ENCODE data around the gene RAB4A. TPM values are rescaled to one million over a fixed set of nuclear protein-coding genes. Genes with fewer than 3 reads are reported as not detected.

The RAB4A gene
- total and polyA plus RNA-seq, 2 of the 13 experiments (the other 11 are each of a cell fraction or from before 2014, with no cell fraction given) = 56.0 to 80.1 TPM

DNA sequence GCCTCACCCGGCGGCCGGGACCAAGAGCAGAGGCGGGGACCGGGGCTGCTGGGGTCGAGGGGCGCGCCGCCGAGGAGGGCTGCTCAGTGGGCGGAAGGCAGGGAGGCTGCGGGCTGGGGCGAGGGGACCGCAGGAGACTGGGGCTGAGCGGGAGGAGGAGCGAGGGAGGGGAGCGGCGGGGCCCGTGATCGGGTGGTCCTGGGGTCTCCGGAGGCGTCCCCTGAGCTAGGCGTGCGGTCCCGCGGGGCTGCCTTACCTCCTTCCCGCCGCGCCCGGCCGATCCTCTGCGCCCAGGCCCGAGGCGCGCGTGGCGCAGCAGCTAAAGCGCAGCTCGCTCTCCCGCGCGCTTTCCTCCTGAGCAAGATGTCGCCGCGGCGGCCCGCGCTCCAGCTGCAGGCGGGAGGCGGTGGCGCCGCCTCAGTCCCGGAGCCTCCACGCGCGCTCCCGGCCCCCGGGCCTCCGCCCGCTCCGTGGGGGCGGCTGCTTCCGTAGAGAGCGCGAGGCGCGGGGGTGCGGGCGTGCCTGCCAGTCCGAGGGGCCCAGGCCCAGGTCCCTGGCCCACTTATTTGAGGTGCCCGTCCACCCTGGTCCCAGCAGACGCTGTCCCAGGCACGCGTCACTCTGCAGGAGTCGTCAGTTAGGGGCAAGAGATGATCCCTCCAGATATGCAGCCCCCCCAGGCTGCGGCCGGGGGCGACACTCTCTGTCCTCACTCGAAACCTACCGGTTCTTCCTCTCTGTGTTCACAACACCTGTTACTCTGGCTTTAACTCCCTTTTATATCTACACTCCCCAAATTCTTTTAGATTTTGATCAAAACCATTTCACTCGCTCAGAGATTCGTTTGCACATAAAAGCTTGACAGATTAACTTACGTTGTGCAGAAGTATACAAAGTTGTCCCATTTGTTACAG is 72.0 kb downstream of the RAB4A start, which contains the start of gene CCSAP (continued):
- TF ChIP-seq ZBTB39 (CRISPR knock-in tag; IDR thresholded peaks at IDR 0.05) = no peak
- TF ChIP-seq ZNF629 (CRISPR knock-in tag; conservative IDR thresholded peaks at IDR 0.05) = no peak
- TF ChIP-seq, protein P1, sequence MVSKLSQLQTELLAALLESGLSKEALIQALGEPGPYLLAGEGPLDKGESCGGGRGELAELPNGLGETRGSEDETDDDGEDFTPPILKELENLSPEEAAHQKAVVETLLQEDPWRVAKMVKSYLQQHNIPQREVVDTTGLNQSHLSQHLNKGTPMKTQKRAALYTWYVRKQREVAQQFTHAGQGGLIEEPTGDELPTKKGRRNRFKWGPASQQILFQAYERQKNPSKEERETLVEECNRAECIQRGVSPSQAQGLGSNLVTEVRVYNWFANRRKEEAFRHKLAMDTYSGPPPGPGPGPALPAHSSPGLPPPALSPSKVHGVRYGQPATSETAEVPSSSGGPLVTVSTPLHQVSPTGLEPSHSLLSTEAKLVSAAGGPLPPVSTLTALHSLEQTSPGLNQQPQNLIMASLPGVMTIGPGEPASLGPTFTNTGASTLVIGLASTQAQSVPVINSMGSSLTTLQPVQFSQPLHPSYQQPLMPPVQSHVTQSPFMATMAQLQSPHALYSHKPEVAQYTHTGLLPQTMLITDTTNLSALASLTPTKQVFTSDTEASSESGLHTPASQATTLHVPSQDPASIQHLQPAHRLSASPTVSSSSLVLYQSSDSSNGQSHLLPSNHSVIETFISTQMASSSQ (IDR thresholded peaks at IDR 0.05; ENCODE audit: low read depth) = no peak
- TF ChIP-seq, protein P1 (CRISPR knock-in tag; IDR thresholded peaks at IDR 0.05; ENCODE audit: borderline replicate concordance) = no peak
- peak; percentile 16; the same call in 1 of the 2 replicates for TF ChIP-seq ZFP41 (CRISPR knock-in tag; IDR thresholded peaks at IDR 0.05; ENCODE audit: borderline replicate concordance)
- no peak for TF ChIP-seq KLF9 (CRISPR knock-in tag; IDR thresholded peaks at IDR 0.05; ENCODE audit: low read depth)
- no peak for TF ChIP-seq CBX5 (CRISPR knock-in tag; IDR thresholded peaks at IDR 0.05; ENCODE audit: borderline replicate concordance)
- TF ChIP-seq, protein P2, sequence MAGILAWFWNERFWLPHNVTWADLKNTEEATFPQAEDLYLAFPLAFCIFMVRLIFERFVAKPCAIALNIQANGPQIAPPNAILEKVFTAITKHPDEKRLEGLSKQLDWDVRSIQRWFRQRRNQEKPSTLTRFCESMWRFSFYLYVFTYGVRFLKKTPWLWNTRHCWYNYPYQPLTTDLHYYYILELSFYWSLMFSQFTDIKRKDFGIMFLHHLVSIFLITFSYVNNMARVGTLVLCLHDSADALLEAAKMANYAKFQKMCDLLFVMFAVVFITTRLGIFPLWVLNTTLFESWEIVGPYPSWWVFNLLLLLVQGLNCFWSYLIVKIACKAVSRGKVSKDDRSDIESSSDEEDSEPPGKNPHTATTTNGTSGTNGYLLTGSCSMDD (CRISPR knock-in tag; IDR thresholded peaks at IDR 0.05) = no peak
- TF ChIP-seq, protein P3, sequence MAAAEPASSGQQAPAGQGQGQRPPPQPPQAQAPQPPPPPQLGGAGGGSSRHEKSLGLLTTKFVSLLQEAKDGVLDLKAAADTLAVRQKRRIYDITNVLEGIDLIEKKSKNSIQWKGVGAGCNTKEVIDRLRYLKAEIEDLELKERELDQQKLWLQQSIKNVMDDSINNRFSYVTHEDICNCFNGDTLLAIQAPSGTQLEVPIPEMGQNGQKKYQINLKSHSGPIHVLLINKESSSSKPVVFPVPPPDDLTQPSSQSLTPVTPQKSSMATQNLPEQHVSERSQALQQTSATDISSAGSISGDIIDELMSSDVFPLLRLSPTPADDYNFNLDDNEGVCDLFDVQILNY (CRISPR knock-in tag; conservative IDR thresholded peaks at IDR 0.05) = peak; percentile 51; the same call in 1 of the 2 replicates
- no peak for TF ChIP-seq ZSCAN9 (CRISPR knock-in tag; IDR thresholded peaks at IDR 0.05; ENCODE audit: borderline replicate concordance)
- no peak; the same call in 1 of the 2 replicates for TF ChIP-seq ZBTB7A (CRISPR knock-in tag; IDR thresholded peaks at IDR 0.05)
- TF ChIP-seq, protein P4, sequence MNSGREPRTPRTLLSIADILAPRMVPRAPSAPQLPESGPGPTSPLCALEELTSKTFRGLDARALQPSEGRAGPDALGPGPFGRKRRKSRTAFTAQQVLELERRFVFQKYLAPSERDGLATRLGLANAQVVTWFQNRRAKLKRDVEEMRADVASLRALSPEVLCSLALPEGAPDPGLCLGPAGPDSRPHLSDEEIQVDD (CRISPR knock-in tag; IDR thresholded peaks at IDR 0.05; ENCODE audit: borderline replicate concordance) = no peak
- peak; percentile 42; the same call in 1 of the 2 replicates for TF ChIP-seq POLR2AphosphoS5 (IDR thresholded peaks at IDR 0.05; ENCODE audit: low read depth, low read length)
- no peak; the same call in 1 of the 2 replicates for TF ChIP-seq SALL1 (CRISPR knock-in tag; IDR thresholded peaks at IDR 0.05)
- peak; percentile 50; the same call in 1 of the 2 replicates for TF ChIP-seq RARG (CRISPR knock-in tag; IDR thresholded peaks at IDR 0.05; ENCODE audit: low read depth)
- TF ChIP-seq ZBTB33 (CRISPR knock-in tag; IDR thresholded peaks at IDR 0.05) = no peak

All from HepG2 (cell line).